Measurements from ENCODE around the gene RSPO3. TPM values are rescaled to one million over a fixed set of nuclear protein-coding genes. Genes with fewer than 3 reads are reported as not detected.
"Not testable (repeated sequence)": the region's sequence is repeated elsewhere in the genome, so short reads cannot be mapped to it uniquely, and the experiment has no call there.

The RSPO3 gene
- polyA plus RNA-seq, 2 donors = 1.9 to 2.3 TPM

- no peaks in the 10 kb centered on the region for H3K36me3 ChIP-seq (ENCODE audit: control insufficient read depth in 2 of 2, insufficient read depth in 2 of 2, low read length in 1 of 2)
- H3K27me3 ChIP-seq (ENCODE audit: control insufficient read depth in 1 of 2, insufficient read depth in 2 of 2, low read length in 2 of 2) = no peaks in the 10 kb centered on the region
- WGBS, 2 donors = 69 to 78% methylated on average over 2 of the region's 2 CpGs
- H3K9me3 ChIP-seq (ENCODE audit: control insufficient read depth in 2 of 2, insufficient read depth in 1 of 2, low read depth in 1 of 2, low read length in 1 of 2) = no peaks in the 10 kb centered on the region
- H3K27ac ChIP-seq (ENCODE audit: low read depth in 2 of 2, low read length in 1 of 2) = no peak overlapping the region
- H3K4me3 ChIP-seq (ENCODE audit: low read depth in 1 of 2, low read length in 2 of 2) = no peak overlapping the region
- H3K4me1 ChIP-seq (ENCODE audit: control insufficient read depth in 2 of 2, insufficient read depth in 2 of 2, low read length in 1 of 2) = no peaks in the 10 kb centered on the region
These were observed 34.5 kb upstream of the RSPO3 start for GRCh38 chr6:127083963-127084310.

GRCh38 chr6:127085181-127085580 is 33.3 kb upstream of the RSPO3 start:
- Histone ChIP-seq H3K27ac (ENCODE audit: low read depth in 2 of 2, low read length in 1 of 2) (no peak overlapping the region), H3K4me1 (ENCODE audit: control insufficient read depth in 2 of 2, insufficient read depth in 2 of 2, low read length in 1 of 2) (no peaks in the 10 kb centered on the region), H3K27me3 (ENCODE audit: control insufficient read depth in 1 of 2, insufficient read depth in 2 of 2, low read length in 2 of 2) (no peaks in the 10 kb centered on the region), H3K9me3 (ENCODE audit: control insufficient read depth in 2 of 2, insufficient read depth in 1 of 2, low read depth in 1 of 2, low read length in 1 of 2) (no peaks in the 10 kb centered on the region), H3K4me3 (ENCODE audit: low read depth in 1 of 2, low read length in 2 of 2) (no peak overlapping the region), H3K36me3 (ENCODE audit: control insufficient read depth in 2 of 2, insufficient read depth in 2 of 2, low read length in 1 of 2) (no peaks in the 10 kb centered on the region)
- 77 to 79% methylated on average over 3 of the region's 3 CpGs for WGBS, 2 donors

GRCh38 chr6:127090051-127090450 is 28.4 kb upstream of the RSPO3 start:
- 16 to 26% methylated on average over 1 of the region's 1 CpG for WGBS, 2 donors
- Histone ChIP-seq H3K4me1 (ENCODE audit: control insufficient read depth in 2 of 2, insufficient read depth in 2 of 2, low read length in 1 of 2) (no peaks in the 10 kb centered on the region), H3K4me3 (ENCODE audit: low read depth in 1 of 2, low read length in 2 of 2) (no peak overlapping the region), H3K36me3 (ENCODE audit: control insufficient read depth in 2 of 2, insufficient read depth in 2 of 2, low read length in 1 of 2) (no peaks in the 10 kb centered on the region), H3K9me3 (ENCODE audit: control insufficient read depth in 2 of 2, insufficient read depth in 1 of 2, low read depth in 1 of 2, low read length in 1 of 2) (no peaks in the 10 kb centered on the region), H3K27ac (ENCODE audit: low read depth in 2 of 2, low read length in 1 of 2) (no peak overlapping the region), H3K27me3 (ENCODE audit: control insufficient read depth in 1 of 2, insufficient read depth in 2 of 2, low read length in 2 of 2) (no peaks in the 10 kb centered on the region)

GRCh38 chr6:127092466-127092865 is 26.0 kb upstream of the RSPO3 start:
- H3K4me3 ChIP-seq (ENCODE audit: low read depth in 1 of 2, low read length in 2 of 2) = no peak overlapping the region
- no peak overlapping the region for H3K27ac ChIP-seq (ENCODE audit: low read depth in 2 of 2, low read length in 1 of 2)
- H3K36me3 ChIP-seq (ENCODE audit: control insufficient read depth in 2 of 2, insufficient read depth in 2 of 2, low read length in 1 of 2) = no peaks in the 10 kb centered on the region
- WGBS, 2 donors = 76 to 82% methylated on average over 3 of the region's 3 CpGs
- H3K27me3 ChIP-seq (ENCODE audit: control insufficient read depth in 1 of 2, insufficient read depth in 2 of 2, low read length in 2 of 2) = no peaks in the 10 kb centered on the region
- no peaks in the 10 kb centered on the region for H3K4me1 ChIP-seq (ENCODE audit: control insufficient read depth in 2 of 2, insufficient read depth in 2 of 2, low read length in 1 of 2)
- no peaks in the 10 kb centered on the region for H3K9me3 ChIP-seq (ENCODE audit: control insufficient read depth in 2 of 2, insufficient read depth in 1 of 2, low read depth in 1 of 2, low read length in 1 of 2)

GRCh38 chr6:127094791-127095190 is 23.7 kb upstream of the RSPO3 start:
- no peak overlapping the region for H3K4me3 ChIP-seq (ENCODE audit: low read depth in 1 of 2, low read length in 2 of 2)
- H3K4me1 ChIP-seq (ENCODE audit: control insufficient read depth in 2 of 2, insufficient read depth in 2 of 2, low read length in 1 of 2) = no peaks in the 10 kb centered on the region
- H3K9me3 ChIP-seq (ENCODE audit: control insufficient read depth in 2 of 2, insufficient read depth in 1 of 2, low read depth in 1 of 2, low read length in 1 of 2) = no peaks in the 10 kb centered on the region
- H3K27me3 ChIP-seq (ENCODE audit: control insufficient read depth in 1 of 2, insufficient read depth in 2 of 2, low read length in 2 of 2) = no peaks in the 10 kb centered on the region
- no peaks in the 10 kb centered on the region for H3K36me3 ChIP-seq (ENCODE audit: control insufficient read depth in 2 of 2, insufficient read depth in 2 of 2, low read length in 1 of 2)
- H3K27ac ChIP-seq (ENCODE audit: low read depth in 2 of 2, low read length in 1 of 2) = no peak overlapping the region
- WGBS, 2 donors = 77 to 93% methylated on average over 1 of the region's 1 CpG

- H3K36me3 ChIP-seq (ENCODE audit: control insufficient read depth in 2 of 2, insufficient read depth in 2 of 2, low read length in 1 of 2) = no peaks in the 10 kb centered on the region
- no peaks in the 10 kb centered on the region for H3K27me3 ChIP-seq (ENCODE audit: control insufficient read depth in 1 of 2, insufficient read depth in 2 of 2, low read length in 2 of 2)
- no peaks in the 10 kb centered on the region for H3K4me1 ChIP-seq (ENCODE audit: control insufficient read depth in 2 of 2, insufficient read depth in 2 of 2, low read length in 1 of 2)
- H3K4me3 ChIP-seq (ENCODE audit: low read depth in 1 of 2, low read length in 2 of 2) = no peak overlapping the region
- no peak overlapping the region for H3K27ac ChIP-seq (ENCODE audit: low read depth in 2 of 2, low read length in 1 of 2)
- no peaks in the 10 kb centered on the region for H3K9me3 ChIP-seq (ENCODE audit: control insufficient read depth in 2 of 2, insufficient read depth in 1 of 2, low read depth in 1 of 2, low read length in 1 of 2)
- WGBS, 2 donors = 71 to 74% methylated on average over 5 of the region's 5 CpGs
These were observed 22.3 kb upstream of the RSPO3 start for GRCh38 chr6:127096167-127096566.

GRCh38 chr6:127097442-127097841 is 21.0 kb upstream of the RSPO3 start:
- 76 to 78% methylated on average over 5 of the region's 5 CpGs for WGBS, 2 donors

GRCh38 chr6:127100510-127101140 is 17.8 kb upstream of the RSPO3 start:
- Histone ChIP-seq H3K36me3 (ENCODE audit: control insufficient read depth in 2 of 2, insufficient read depth in 2 of 2, low read length in 1 of 2) (no peaks in the 10 kb centered on the region), H3K4me1 (ENCODE audit: control insufficient read depth in 2 of 2, insufficient read depth in 2 of 2, low read length in 1 of 2) (no peaks in the 10 kb centered on the region), H3K27ac (ENCODE audit: low read depth in 2 of 2, low read length in 1 of 2) (no peak overlapping the region), H3K4me3 (ENCODE audit: low read depth in 1 of 2, low read length in 2 of 2) (no peak overlapping the region), H3K9me3 (ENCODE audit: control insufficient read depth in 2 of 2, insufficient read depth in 1 of 2, low read depth in 1 of 2, low read length in 1 of 2) (no peaks in the 10 kb centered on the region), H3K27me3 (ENCODE audit: control insufficient read depth in 1 of 2, insufficient read depth in 2 of 2, low read length in 2 of 2) (no peaks in the 10 kb centered on the region)
- 35 to 41% methylated on average over 3 of the region's 3 CpGs for WGBS, 2 donors

More at GRCh38 chr6:127097442-127097841, 21.0 kb upstream of the RSPO3 start:
- not testable (repeated sequence) for H3K27me3 ChIP-seq (ENCODE audit: control insufficient read depth in 1 of 2, insufficient read depth in 2 of 2, low read length in 2 of 2); H3K27ac ChIP-seq (ENCODE audit: low read depth in 2 of 2, low read length in 1 of 2); H3K4me3 ChIP-seq (ENCODE audit: low read depth in 1 of 2, low read length in 2 of 2); H3K36me3 ChIP-seq (ENCODE audit: control insufficient read depth in 2 of 2, insufficient read depth in 2 of 2, low read length in 1 of 2); H3K9me3 ChIP-seq (ENCODE audit: control insufficient read depth in 2 of 2, insufficient read depth in 1 of 2, low read depth in 1 of 2, low read length in 1 of 2); H3K4me1 ChIP-seq (ENCODE audit: control insufficient read depth in 2 of 2, insufficient read depth in 2 of 2, low read length in 1 of 2)

GRCh38 chr6:127102299-127102698 is 16.2 kb upstream of the RSPO3 start:
- Histone ChIP-seq H3K4me3 (ENCODE audit: low read depth in 1 of 2, low read length in 2 of 2) (no peak overlapping the region), H3K27me3 (ENCODE audit: control insufficient read depth in 1 of 2, insufficient read depth in 2 of 2, low read length in 2 of 2) (no peaks in the 10 kb centered on the region), H3K9me3 (ENCODE audit: control insufficient read depth in 2 of 2, insufficient read depth in 1 of 2, low read depth in 1 of 2, low read length in 1 of 2) (no peaks in the 10 kb centered on the region), H3K36me3 (ENCODE audit: control insufficient read depth in 2 of 2, insufficient read depth in 2 of 2, low read length in 1 of 2) (no peaks in the 10 kb centered on the region), H3K27ac (ENCODE audit: low read depth in 2 of 2, low read length in 1 of 2) (no peak overlapping the region), H3K4me1 (ENCODE audit: control insufficient read depth in 2 of 2, insufficient read depth in 2 of 2, low read length in 1 of 2) (no peaks in the 10 kb centered on the region)
- 25 to 29% methylated on average over 2 of the region's 2 CpGs for WGBS, 2 donors

- no peak overlapping the region for H3K4me3 ChIP-seq (ENCODE audit: low read depth in 1 of 2, low read length in 2 of 2)
- no peak overlapping the region for H3K27ac ChIP-seq (ENCODE audit: low read depth in 2 of 2, low read length in 1 of 2)
- no peaks in the 10 kb centered on the region for H3K4me1 ChIP-seq (ENCODE audit: control insufficient read depth in 2 of 2, insufficient read depth in 2 of 2, low read length in 1 of 2)
- H3K9me3 ChIP-seq (ENCODE audit: control insufficient read depth in 2 of 2, insufficient read depth in 1 of 2, low read depth in 1 of 2, low read length in 1 of 2) = no peaks in the 10 kb centered on the region
- 89 to 93% methylated on average over 3 of the region's 3 CpGs for WGBS, 2 donors
- H3K36me3 ChIP-seq (ENCODE audit: control insufficient read depth in 2 of 2, insufficient read depth in 2 of 2, low read length in 1 of 2) = no peaks in the 10 kb centered on the region
- no peaks in the 10 kb centered on the region for H3K27me3 ChIP-seq (ENCODE audit: control insufficient read depth in 1 of 2, insufficient read depth in 2 of 2, low read length in 2 of 2)
These were observed 15.6 kb upstream of the RSPO3 start for GRCh38 chr6:127102859-127103258.

Data from esophagus (tissue), 2 donors.